MCF 10A (cell line): ENCODE data around the gene MYO15A. TPM values are rescaled to one million over a fixed set of nuclear protein-coding genes. Genes with fewer than 3 reads are reported as not detected.

Experiments
- BruUV-seq: library from RNA; stranded (reverse); fragments of 400-500 nt; replicated peaks from 2 replicates; lab custom pipeline; 2021; lab: Mats Ljungman, UMichigan
- CTCF ChIA-PET: fragments of 300-600 bp; sonication (Branson Sonifier 250); formaldehyde crosslinking; extraction: SDS; loops from one replicate; lab custom pipeline; 2021; ENCODE audit warnings: antibody characterized with exemption, inconsistent platforms; lab: Yijun Ruan, JAX
- POLR2A ChIA-PET: fragments of 300-600, 350-650 bp; sonication (Branson Sonifier 250); formaldehyde crosslinking; extraction: SDS; loops from one replicate; lab custom pipeline; 2020; ENCODE audit warnings: antibody characterized with exemption, inconsistent platforms; lab: Yijun Ruan, JAX
- DNase-seq: peaks from one replicate; pipeline ENCODE4 v3.0.0-alpha.2; 2018; ENCODE audit not compliant: unreplicated experiment
- H3K27ac Mint-ChIP-seq: one replicate; pipeline ENCODE4 v1.8.0; 2022; ENCODE audit warnings: mild to moderate bottlenecking, low read depth, mixed read lengths; ENCODE audit not compliant: unreplicated experiment
- H3K27me3 Mint-ChIP-seq: one replicate; pipeline ENCODE4 v1.8.0; 2022; ENCODE audit warnings: mixed read lengths; ENCODE audit not compliant: insufficient read depth, unreplicated experiment
- H3K36me3 Mint-ChIP-seq: one replicate; pipeline ENCODE4 v1.8.0; 2022; ENCODE audit warnings: mild to moderate bottlenecking, moderate library complexity, mixed read lengths; ENCODE audit not compliant: insufficient read depth, unreplicated experiment
- H3K4me1 Mint-ChIP-seq: one replicate; pipeline ENCODE4 v1.8.0; 2022; ENCODE audit warnings: mixed read lengths; ENCODE audit not compliant: insufficient read depth, unreplicated experiment
- H3K4me3 Mint-ChIP-seq: one replicate; pipeline ENCODE4 v1.8.0; 2022; ENCODE audit warnings: mild to moderate bottlenecking, moderate library complexity, mixed read lengths; ENCODE audit not compliant: unreplicated experiment
- H3K9me3 Mint-ChIP-seq: one replicate; pipeline ENCODE4 v1.8.0; 2022; ENCODE audit warnings: mixed read lengths; ENCODE audit not compliant: unreplicated experiment
- CTCF ChIP-seq: fragments of 200-600 bp; IDR thresholded peaks from one replicate; pipeline ENCODE4 v1.8.0; 2022; ENCODE audit warnings: antibody characterized with exemption, mild to moderate bottlenecking; ENCODE audit not compliant: unreplicated experiment
- intact Hi-C: fragments of 100-400 bp; cut with micrococcal nuclease; formaldehyde crosslinking; loops from 2 replicates; pipeline ENCODE4 v1.14.1; 2022
- total RNA-seq: library from RNA; stranded (reverse); gene quantifications from 2 replicates; pipeline ENCODE4 v1.2.3, GENCODE V29; 2022

The MYO15A gene
- total RNA-seq, 1 experiment from 2014 or later, result 1.1 TPM

DNA sequence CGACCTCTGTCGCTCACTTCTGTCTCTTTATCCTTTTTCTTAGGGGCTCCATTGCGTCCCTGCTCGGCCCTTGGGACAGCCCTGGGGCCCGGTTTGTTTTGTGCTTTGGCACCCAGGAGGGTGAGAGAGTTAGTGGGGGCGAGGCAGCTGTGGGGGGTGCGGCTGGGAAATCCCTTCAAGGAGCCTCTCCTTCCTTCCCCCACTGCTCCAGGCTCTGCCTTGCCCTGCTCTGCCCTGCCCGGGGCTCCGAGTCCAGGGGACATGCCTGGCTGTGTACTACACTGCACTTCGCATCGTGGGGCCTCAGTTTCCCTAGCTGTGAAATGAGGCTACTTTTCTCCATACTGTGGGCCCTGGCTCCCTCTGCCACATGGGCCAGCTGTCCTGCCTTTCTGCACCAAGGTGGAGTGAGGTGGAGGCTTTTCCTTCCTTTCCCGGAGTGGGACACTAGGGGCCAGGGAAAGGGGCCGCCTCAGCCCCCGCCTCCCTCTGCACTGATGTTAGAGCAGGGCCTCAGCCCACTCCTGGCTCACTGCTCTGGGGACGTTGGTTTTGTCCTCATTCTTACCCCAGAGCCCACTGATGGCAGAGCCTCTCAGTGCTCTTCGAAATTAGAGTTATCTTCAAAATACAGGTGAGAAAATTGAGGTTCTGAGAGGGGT is 117.9 kb downstream of the MYO15A start:
- no peak for TF ChIP-seq CTCF
- Mint-ChIP-seq H3K36me3 (peaks cover 5% of the 10 kb centered on the region), H3K9me3 (no peaks in the 10 kb centered on the region), H3K4me3 (peak overlapping the region; percentile 92), H3K27me3 (no peaks in the 10 kb centered on the region), H3K27ac (peak overlapping the region; percentile 91), H3K4me1 (peaks cover 21% of the 10 kb centered on the region)
- no peak for DNase-seq
- ChIA-PET POLR2A (interaction anchor here (0.8 to 1.2 kb wide), 5 partner anchors 10 to 632 kb away, joined by 3 to 4 read pairs (median 3); no protein-coding TSS in a partner anchor), CTCF (interaction anchor here (0.6 kb wide), 1 partner anchor 1301 kb away, joined by 3 read pairs; no protein-coding TSS in a partner anchor)
- intact Hi-C loops, result no loop called here
- TSS peak; percentile 44 for BruUV-seq

DNA sequence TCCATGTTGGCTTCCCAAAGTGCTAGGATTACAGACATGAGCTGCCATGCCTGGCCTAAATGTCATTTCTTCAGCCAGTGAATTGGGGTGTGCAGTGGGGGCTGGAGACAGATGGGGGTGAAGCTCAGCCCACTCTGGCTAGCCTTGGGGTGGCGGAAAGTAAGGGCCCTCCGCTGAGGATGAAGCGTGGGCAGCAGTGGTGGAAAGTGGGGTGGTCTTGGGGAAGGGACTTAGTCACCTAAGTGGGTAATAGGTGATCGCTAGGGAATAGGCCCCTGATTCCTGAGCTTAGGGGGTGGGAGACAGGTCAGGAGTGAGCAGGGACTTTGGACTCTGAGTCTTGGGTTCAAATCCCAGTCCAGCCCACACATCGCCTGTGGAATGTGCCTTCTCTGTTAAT is 119.1 kb downstream of the MYO15A start:
- Mint-ChIP-seq H3K36me3 (peaks cover 5% of the 10 kb centered on the region), H3K27me3 (no peaks in the 10 kb centered on the region), H3K27ac (peak overlapping the region; percentile 16), H3K4me3 (no peak overlapping the region), H3K4me1 (peaks cover 21% of the 10 kb centered on the region), H3K9me3 (no peaks in the 10 kb centered on the region)
- no peak for TF ChIP-seq CTCF
- POLR2A ChIA-PET, result interaction anchor here (0.9 kb wide), 1 partner anchor 8 kb away, joined by 4 read pairs; no protein-coding TSS in a partner anchor
- CTCF ChIA-PET, result no interaction called here
- intact Hi-C loops, result no loop called here
- BruUV-seq, result no TSS peak
- no peak for DNase-seq

DNA sequence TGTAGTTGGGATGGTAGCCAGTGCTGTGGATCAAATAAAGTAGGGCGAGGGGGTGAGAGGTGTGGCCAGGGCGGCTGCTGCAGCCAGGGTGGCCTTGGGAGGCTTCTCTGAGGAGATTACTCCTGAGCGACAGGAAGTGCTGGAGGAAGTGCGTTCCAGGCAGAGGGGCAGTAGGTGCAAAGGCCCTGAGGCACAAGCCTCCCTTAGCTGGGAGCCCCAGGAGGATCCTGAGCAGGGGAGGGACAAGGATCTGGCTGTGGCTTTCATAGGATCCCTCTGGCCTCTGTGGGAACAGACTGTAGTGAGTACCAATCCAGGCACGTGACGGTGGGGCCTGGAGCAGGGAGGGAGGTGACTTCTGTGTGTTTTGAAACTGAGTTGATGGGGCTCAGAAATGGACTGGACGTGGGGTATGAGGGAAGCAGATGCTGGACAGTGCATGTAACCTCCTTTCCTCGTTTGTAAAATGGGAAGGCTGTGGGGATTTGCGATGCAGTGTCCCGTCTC is 119.7 kb downstream of the MYO15A start:
- ChIA-PET POLR2A (no interaction called here), CTCF (interaction anchor here (1.0 kb wide), 1 partner anchor 12 kb away, joined by 3 read pairs; no protein-coding TSS in a partner anchor)
- BruUV-seq, result no TSS peak
- intact Hi-C loops, result no loop called here
- peaks cover 21% of the 10 kb centered on the region for H3K4me1 Mint-ChIP-seq
- H3K27ac Mint-ChIP-seq, result peak overlapping the region; percentile 16
- DNase-seq, result no peak
- H3K27me3 Mint-ChIP-seq, result no peaks in the 10 kb centered on the region
- TF ChIP-seq CTCF, result no peak
- peaks cover 5% of the 10 kb centered on the region for H3K36me3 Mint-ChIP-seq
- H3K9me3 Mint-ChIP-seq, result no peaks in the 10 kb centered on the region
- H3K4me3 Mint-ChIP-seq, result no peak overlapping the region

- ChIA-PET CTCF (interaction anchor here (1.0 kb wide), 1 partner anchor 13 kb away, joined by 3 read pairs; no protein-coding TSS in a partner anchor), POLR2A (no interaction called here)
- Mint-ChIP-seq H3K4me1 (peaks cover 21% of the 10 kb centered on the region), H3K27me3 (no peaks in the 10 kb centered on the region), H3K27ac (peak overlapping the region; percentile 16), H3K36me3 (peaks cover 5% of the 10 kb centered on the region), H3K4me3 (no peak overlapping the region), H3K9me3 (no peaks in the 10 kb centered on the region)
- no peak for TF ChIP-seq CTCF
- intact Hi-C loops, result no loop called here
- no TSS peak for BruUV-seq
- no peak for DNase-seq
Observed at GRCh38 chr17:18229254-18229653, 120.7 kb downstream of the MYO15A start.

Other genes starting within 250 kb of the MYO15A start
- 34.2 and 44.3 TPM in 2 replicates for gene TOM1L2, start 136.4 kb upstream of the MYO15A start, total RNA-seq
- 2.3 and 3.1 TPM in 2 replicates for gene DRC3, start 135.9 kb upstream of the MYO15A start, total RNA-seq
- 12.4 and 18.6 TPM in 2 replicates for gene ATPAF2, start 69.6 kb upstream of the MYO15A start, total RNA-seq
- 9.8 and 11.0 TPM in 2 replicates for gene GID4, start 69.3 kb upstream of the MYO15A start, total RNA-seq
- gene DRG2, start 20.8 kb upstream of the MYO15A start, total RNA-seq, result 33.8 and 39.5 TPM in 2 replicates
- gene ALKBH5, start 75.1 kb downstream of the MYO15A start, total RNA-seq, result 69.5 and 85.1 TPM in 2 replicates
- gene LLGL1, start 116.9 kb downstream of the MYO15A start, total RNA-seq, result 16.4 and 17.4 TPM in 2 replicates
- 564 and 601 TPM in 2 replicates for gene FLII, start 150.0 kb downstream of the MYO15A start, total RNA-seq
- gene MIEF2, start 151.9 kb downstream of the MYO15A start, total RNA-seq, result 12.1 and 14.1 TPM in 2 replicates
- 32.5 and 35.3 TPM in 2 replicates for gene TOP3A, start 206.2 kb downstream of the MYO15A start, total RNA-seq
- gene SMCR8, start 206.5 kb downstream of the MYO15A start, total RNA-seq, result 10.9 and 16.8 TPM in 2 replicates